Measurements from ENCODE around the gene ASL.

GRCh38 chr7:66142334-66142733 is 66.7 kb downstream of the ASL start:
- TF ChIP-seq L3MBTL2 (conservative IDR thresholded peaks at IDR 0.05), result no peak
- TF ChIP-seq ZNF384 (IDR thresholded peaks at IDR 0.05), result no peak
- no peak for TF ChIP-seq SUZ12 (IDR thresholded peaks at IDR 0.05)
- TF ChIP-seq FOXK2 (IDR thresholded peaks at IDR 0.05), result no peak
- no peak for TF ChIP-seq BHLHE40 (IDR thresholded peaks at IDR 0.05; ENCODE audit: borderline replicate concordance)
- TF ChIP-seq ELF4 (IDR thresholded peaks at IDR 0.05), result no peak
- TF ChIP-seq TARDBP (IDR thresholded peaks at IDR 0.05), result no peak
- no peak for TF ChIP-seq HDGF (IDR thresholded peaks at IDR 0.05; ENCODE audit: borderline replicate concordance)
- no peak for TF ChIP-seq FOXM1 (IDR thresholded peaks at IDR 0.05; ENCODE audit: borderline replicate concordance)
- no peak for TF ChIP-seq SP1 (IDR thresholded peaks at IDR 0.05)
- no peak for TF ChIP-seq CTBP1 (IDR thresholded peaks at IDR 0.05; ENCODE audit: borderline replicate concordance)
- TF ChIP-seq PKNOX1 (IDR thresholded peaks at IDR 0.05), result no peak
- no peak for TF ChIP-seq ARNT (IDR thresholded peaks at IDR 0.05)

All from HEK293T (cell line).